PC-3 (cell line): Measurements from ENCODE around the gene TMEM41A. TPM values are rescaled to one million over a fixed set of nuclear protein-coding genes. Genes with fewer than 3 reads are reported as not detected.

Experiments used
- ATAC-seq: fragments of 200-7000 bp; cut with Tn5 transposase; 2 replicates; pipeline ENCODE4 v1.9.1; 2020; ENCODE audit warnings: mild to moderate bottlenecking, moderate library complexity
- BruUV-seq: library from RNA; stranded (reverse); fragments of 400-500 nt; replicated peaks from 2 replicates; lab custom pipeline; 2021; lab: Mats Ljungman, UMichigan
- CTCF ChIA-PET: fragments of 300-600 bp; sonication (Branson Sonifier 250); formaldehyde crosslinking; loops from one replicate; lab custom pipeline; 2022; ENCODE audit warnings: antibody characterized with exemption; lab: Charles Lee
- POLR2A ChIA-PET: fragments of 300-600 bp; sonication (Branson Sonifier 250); formaldehyde crosslinking; loops from one replicate; lab custom pipeline; 2022; ENCODE audit warnings: antibody characterized with exemption; ENCODE audit not compliant: unreplicated experiment; lab: Charles Lee
- DNase-seq: peaks from one replicate; pipeline ENCODE4 v3.0.0-alpha.2; 2015
- H2AFZ ChIP-seq: fragments of 300-600 bp; sonication (generic); 2 replicates; pipeline ENCODE4 v1.6.0; 2016; ENCODE audit warnings: antibody characterized with exemption, low read length
- H3F3A ChIP-seq: fragments of 300-600 bp; sonication (generic); one replicate; pipeline ENCODE4 v1.6.0; 2017; ENCODE audit warnings: antibody characterized with exemption, low read length, control low read depth, mild to moderate bottlenecking; ENCODE audit not compliant: unreplicated experiment
- H3K27ac ChIP-seq: fragments of 300-600 bp; sonication (generic); 2 replicates; pipeline ENCODE4 v1.5.1; 2016; ENCODE audit warnings: mild to moderate bottlenecking, low read length
- H3K27me3 ChIP-seq: fragments of 300-600 bp; sonication (generic); 2 replicates; pipeline ENCODE4 v1.6.1; 2016; ENCODE audit warnings: low read length, mixed read lengths
- H3K36me3 ChIP-seq: fragments of 300-600 bp; sonication (generic); 2 replicates; pipeline ENCODE4 v1.6.1; 2016; ENCODE audit warnings: low read depth, mixed run types, low read length, mixed read lengths
- H3K4me1 ChIP-seq: fragments of 300-600 bp; sonication (generic); 2 replicates; pipeline ENCODE4 v1.5.1; 2016; ENCODE audit warnings: low read length; ENCODE audit not compliant: insufficient read depth
- H3K4me2 ChIP-seq: fragments of 300-600 bp; sonication (generic); 2 replicates; pipeline ENCODE4 v1.6.0; 2016; ENCODE audit warnings: low read length
- H3K4me3 ChIP-seq: fragments of 300-600 bp; sonication (generic); 2 replicates; pipeline ENCODE4 v1.5.1; 2016; ENCODE audit warnings: mild to moderate bottlenecking, low read length, mixed read lengths
- H3K79me2 ChIP-seq: fragments of 300-600 bp; sonication (generic); 2 replicates; pipeline ENCODE4 v1.6.1; 2017; ENCODE audit warnings: low read length, mixed read lengths
- H3K9ac ChIP-seq: fragments of 300-600 bp; sonication (generic); 2 replicates; pipeline ENCODE4 v1.6.0; 2016; ENCODE audit warnings: mild to moderate bottlenecking, low read length
- H3K9me2 ChIP-seq: fragments of 300-600 bp; sonication (generic); replicated peaks from 2 replicates; pipeline ENCODE4 v1.6.1; 2016; ENCODE audit warnings: mixed run types, low read length, mixed read lengths
- H3K9me3 ChIP-seq: fragments of 300-600 bp; sonication (generic); 2 replicates; pipeline ENCODE4 v1.6.1; 2016; ENCODE audit warnings: low read length, mixed read lengths
- H4K20me1 ChIP-seq: fragments of 300-600 bp; sonication (generic); 2 replicates; pipeline ENCODE4 v1.6.1; 2016; ENCODE audit warnings: low read length, mixed read lengths
- EZH2 ChIP-seq: fragments of 300-600 bp; sonication (generic); IDR thresholded peaks from one replicate; pipeline ENCODE4 v1.6.1; 2017; ENCODE audit warnings: antibody characterized with exemption, mild to moderate bottlenecking, low read length; ENCODE audit not compliant: unreplicated experiment
- EZH2phosphoT487 ChIP-seq: fragments of 300-600 bp; sonication (generic); IDR thresholded peaks from 2 replicates; pipeline ENCODE4 v1.6.1; 2018; ENCODE audit warnings: mild to moderate bottlenecking, antibody characterized with exemption, low read length, borderline replicate concordance
- intact Hi-C: fragments of 100-400 bp; cut with micrococcal nuclease; formaldehyde crosslinking; loops from 2 replicates; pipeline ENCODE4 v1.9.0; 2023
- total RNA-seq: library from RNA; depleted of rRNA; stranded (reverse); fragments of >200 nt; gene quantifications from 2 replicates; pipeline ENCODE4 v1.2.3, GENCODE V29; 2014
- TF ChIP-seq, protein P1 (sequence below): fragments of 300-600 bp; sonication (generic); conservative IDR thresholded peaks from 2 replicates; pipeline ENCODE4 v1.5.1; 2017; ENCODE audit warnings: antibody characterized with exemption, low read depth, mild to moderate bottlenecking, low read length

TMEM41A gene
- total RNA-seq, 1 experiment from 2014 or later = 25.3 TPM

DNA sequence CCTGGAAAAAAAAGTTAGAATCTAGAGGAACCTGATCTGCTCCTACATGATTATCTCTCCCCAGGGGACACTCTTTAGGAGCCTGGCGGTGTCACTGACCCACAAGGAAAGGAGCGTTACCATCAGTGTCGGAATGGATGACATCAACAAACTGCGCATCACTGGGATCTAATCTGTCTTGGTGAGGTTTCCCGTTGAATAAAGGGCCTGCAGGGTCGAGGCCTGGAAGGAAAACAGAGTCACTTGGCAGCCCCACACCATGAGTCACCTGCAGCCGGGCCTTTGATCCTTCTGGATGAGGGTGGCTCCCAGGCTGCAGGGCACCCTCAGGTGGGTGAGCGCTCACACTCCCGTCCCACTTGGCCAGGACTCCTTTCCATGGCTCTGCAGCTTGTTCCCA, 28.5 kb upstream of the TMEM41A start:
- no peak for TF ChIP-seq EZH2phosphoT487
- TF ChIP-seq EZH2 = no peak
- TF ChIP-seq, protein P1, sequence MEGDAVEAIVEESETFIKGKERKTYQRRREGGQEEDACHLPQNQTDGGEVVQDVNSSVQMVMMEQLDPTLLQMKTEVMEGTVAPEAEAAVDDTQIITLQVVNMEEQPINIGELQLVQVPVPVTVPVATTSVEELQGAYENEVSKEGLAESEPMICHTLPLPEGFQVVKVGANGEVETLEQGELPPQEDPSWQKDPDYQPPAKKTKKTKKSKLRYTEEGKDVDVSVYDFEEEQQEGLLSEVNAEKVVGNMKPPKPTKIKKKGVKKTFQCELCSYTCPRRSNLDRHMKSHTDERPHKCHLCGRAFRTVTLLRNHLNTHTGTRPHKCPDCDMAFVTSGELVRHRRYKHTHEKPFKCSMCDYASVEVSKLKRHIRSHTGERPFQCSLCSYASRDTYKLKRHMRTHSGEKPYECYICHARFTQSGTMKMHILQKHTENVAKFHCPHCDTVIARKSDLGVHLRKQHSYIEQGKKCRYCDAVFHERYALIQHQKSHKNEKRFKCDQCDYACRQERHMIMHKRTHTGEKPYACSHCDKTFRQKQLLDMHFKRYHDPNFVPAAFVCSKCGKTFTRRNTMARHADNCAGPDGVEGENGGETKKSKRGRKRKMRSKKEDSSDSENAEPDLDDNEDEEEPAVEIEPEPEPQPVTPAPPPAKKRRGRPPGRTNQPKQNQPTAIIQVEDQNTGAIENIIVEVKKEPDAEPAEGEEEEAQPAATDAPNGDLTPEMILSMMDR = no peak
- DNase-seq = peak; percentile 57
- ChIA-PET CTCF (no interaction called here), POLR2A (no interaction called here)
- H3K27me3 ChIP-seq = no peaks in the 10 kb centered on the region
- no peak overlapping the region for H3K4me3 ChIP-seq
- H3K4me2 ChIP-seq = no peak overlapping the region
- no peaks in the 10 kb centered on the region for H3K79me2 ChIP-seq
- BruUV-seq = no TSS peak
- H3K36me3 ChIP-seq = no peaks in the 10 kb centered on the region
- intact Hi-C loops = no loop called here
- peak; percentile 56 for ATAC-seq
- H3F3A ChIP-seq = no peaks in the 10 kb centered on the region
- no peaks in the 10 kb centered on the region for H3K9me3 ChIP-seq
- H3K4me1 ChIP-seq = peaks cover 7% of the 10 kb centered on the region; the same call in 1 of the 2 replicates
- no peaks in the 10 kb centered on the region for H4K20me1 ChIP-seq
- H3K27ac ChIP-seq = no peak overlapping the region
- H3K9ac ChIP-seq = no peak overlapping the region
- H2AFZ ChIP-seq = no peak overlapping the region
- no peaks in the 10 kb centered on the region for H3K9me2 ChIP-seq

DNA sequence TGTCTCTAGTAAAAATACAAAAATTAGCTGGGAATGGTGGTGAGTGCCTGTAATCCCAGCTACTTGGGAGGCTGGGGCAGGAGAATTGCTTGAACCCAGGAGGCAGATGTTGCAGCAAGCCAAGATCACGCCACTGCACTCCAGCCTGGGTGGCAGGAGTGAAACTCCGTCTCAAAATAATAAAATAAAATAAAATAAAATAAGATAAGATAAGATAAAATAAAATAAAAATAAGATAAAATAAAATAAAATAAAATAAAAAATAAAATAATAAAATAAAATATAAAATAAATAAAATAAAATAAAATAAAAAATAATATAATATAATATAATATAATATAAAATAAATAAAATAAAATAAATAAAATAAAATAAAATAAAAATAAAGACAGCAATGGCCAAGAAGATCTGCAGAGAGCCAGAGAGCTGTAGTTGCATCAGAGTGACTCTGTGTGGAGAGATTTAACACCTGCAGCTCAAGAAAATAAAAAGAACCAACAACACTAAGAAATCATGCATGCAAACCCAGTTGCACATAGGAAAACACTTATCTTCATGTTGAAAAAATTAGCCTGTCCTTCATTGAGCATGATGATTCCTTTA, 27.6 kb upstream of the TMEM41A start:
- TF ChIP-seq, protein P1 = no peak
- TF ChIP-seq EZH2phosphoT487 (no peak), EZH2 (no peak)
- POLR2A ChIA-PET = no interaction called here
- Histone ChIP-seq H3K4me1 (peaks cover 7% of the 10 kb centered on the region; the same call in 1 of the 2 replicates), H3K79me2 (no peaks in the 10 kb centered on the region), H4K20me1 (no peaks in the 10 kb centered on the region), H3K27ac (no peak overlapping the region), H3K4me2 (no peak overlapping the region), H3K9me3 (no peaks in the 10 kb centered on the region), H3K4me3 (no peak overlapping the region), H3F3A (no peaks in the 10 kb centered on the region), H3K27me3 (no peaks in the 10 kb centered on the region), H3K36me3 (no peaks in the 10 kb centered on the region), H2AFZ (no peak overlapping the region), H3K9me2 (no peaks in the 10 kb centered on the region), H3K9ac (no peak overlapping the region)
- intact Hi-C loops = no loop called here
- CTCF ChIA-PET = no interaction called here
- ATAC-seq (no peak), DNase-seq (no peak)
- no TSS peak for BruUV-seq

DNA sequence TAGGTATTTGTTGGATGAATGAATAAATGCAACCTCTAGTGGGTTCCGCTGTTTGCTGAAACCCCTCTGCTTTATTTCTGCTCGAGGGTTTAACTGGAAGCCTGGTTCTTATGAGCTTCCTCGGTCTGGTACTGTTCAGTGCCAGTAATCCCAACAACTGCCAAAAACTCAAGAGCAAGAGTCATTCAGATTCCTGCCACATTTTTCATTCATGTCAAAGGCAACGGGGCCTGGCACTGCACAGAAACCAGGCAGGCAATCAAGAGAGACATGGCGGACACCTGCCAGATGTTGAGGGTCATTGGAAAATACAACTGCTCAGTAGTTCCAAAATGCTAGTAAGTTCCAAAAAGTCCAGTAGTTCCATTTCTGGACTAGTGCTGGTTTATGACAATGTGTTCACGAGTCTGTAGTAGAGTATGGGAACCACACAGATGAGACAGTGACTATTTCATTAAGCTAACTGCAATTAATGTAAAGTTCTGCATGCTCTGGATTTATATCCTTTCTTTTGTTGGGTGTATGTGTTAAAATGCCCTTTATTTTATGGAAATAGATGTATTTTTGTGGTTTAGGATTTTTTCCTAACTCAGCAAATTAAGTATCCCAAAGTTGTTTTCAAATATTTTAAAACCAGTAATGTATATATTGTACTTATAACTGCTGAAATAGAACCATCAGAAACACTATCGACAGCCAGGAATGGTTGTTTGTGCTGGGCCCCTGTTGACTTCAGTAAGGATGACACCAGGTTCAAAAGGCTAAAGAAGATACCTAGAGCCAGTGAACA, 22.7 kb upstream of the TMEM41A start:
- DNase-seq (no peak), ATAC-seq (no peak)
- Histone ChIP-seq H3K9me2 (no peaks in the 10 kb centered on the region), H3K36me3 (no peaks in the 10 kb centered on the region), H3K9ac (no peak overlapping the region), H4K20me1 (no peaks in the 10 kb centered on the region), H3K4me3 (no peak overlapping the region), H3K9me3 (no peaks in the 10 kb centered on the region), H3K79me2 (no peaks in the 10 kb centered on the region), H3K4me2 (no peak overlapping the region), H3K27me3 (no peaks in the 10 kb centered on the region), H3K4me1 (no peaks in the 10 kb centered on the region), H3F3A (no peaks in the 10 kb centered on the region), H3K27ac (no peak overlapping the region), H2AFZ (no peak overlapping the region)
- ChIA-PET CTCF (interaction anchor here (0.6 kb wide), 1 partner anchor 61 kb away, joined by 14 read pairs; no protein-coding TSS in a partner anchor), POLR2A (no interaction called here)
- no peak for TF ChIP-seq EZH2phosphoT487
- no peak for TF ChIP-seq EZH2
- TF ChIP-seq, protein P1 = no peak
- intact Hi-C loops = no loop called here
- BruUV-seq = no TSS peak
